GM23248 (cell line): ENCODE data around the gene DOC2B. TPM values are rescaled to one million over a fixed set of nuclear protein-coding genes. Genes with fewer than 3 reads are reported as not detected.

ENCODE experiments used
- DNase-seq: peaks from one replicate; pipeline ENCODE4 v3.0.0-alpha.2; 2015
- H2AFZ ChIP-seq: fragments of 200-600 bp; sonication (generic); 2 replicates; pipeline ENCODE4 v1.6.1; 2016; ENCODE audit warnings: antibody characterized with exemption
- H3F3A ChIP-seq: fragments of 200-600 bp; sonication (generic); 2 replicates; pipeline ENCODE4 v1.6.1; 2016; ENCODE audit warnings: mild to moderate bottlenecking, antibody characterized with exemption, mixed run types; ENCODE audit not compliant: insufficient read depth
- H3K27ac ChIP-seq: fragments of 200-600 bp; sonication (generic); 2 replicates; pipeline ENCODE4 v1.5.1; 2016; ENCODE audit warnings: mild to moderate bottlenecking
- H3K27me3 ChIP-seq: fragments of 200-600 bp; sonication (generic); replicated peaks from 2 replicates; pipeline ENCODE4 v1.6.1; 2016; ENCODE audit warnings: mild to moderate bottlenecking; ENCODE audit not compliant: insufficient read depth
- H3K36me3 ChIP-seq: fragments of 200-600 bp; sonication (generic); 2 replicates; pipeline ENCODE4 v1.6.1; 2016; ENCODE audit warnings: low read depth, mild to moderate bottlenecking
- H3K4me1 ChIP-seq: fragments of 200-600 bp; sonication (generic); 2 replicates; pipeline ENCODE4 v1.6.1; 2016; ENCODE audit warnings: mild to moderate bottlenecking; ENCODE audit not compliant: insufficient read depth
- H3K4me2 ChIP-seq: fragments of 200-600 bp; sonication (generic); one replicate; pipeline ENCODE4 v1.6.1; 2016; ENCODE audit warnings: mild to moderate bottlenecking; ENCODE audit not compliant: unreplicated experiment
- H3K4me3 ChIP-seq: fragments of 200-600 bp; sonication (generic); 2 replicates; pipeline ENCODE4 v1.5.1; 2016; ENCODE audit warnings: mild to moderate bottlenecking
- H3K79me2 ChIP-seq: fragments of 200-600 bp; sonication (generic); 2 replicates; pipeline ENCODE4 v1.6.1; 2016; ENCODE audit warnings: mild to moderate bottlenecking; ENCODE audit not compliant: insufficient read depth
- H3K9ac ChIP-seq: fragments of 200-600 bp; sonication (generic); 2 replicates; pipeline ENCODE4 v1.6.1; 2016; ENCODE audit warnings: mild to moderate bottlenecking
- H3K9me2 ChIP-seq: fragments of 200-600 bp; sonication (generic); 2 replicates; pipeline ENCODE4 v1.6.1; 2016; ENCODE audit warnings: mixed run types, mild to moderate bottlenecking, moderate library complexity; ENCODE audit not compliant: insufficient read depth
- H3K9me3 ChIP-seq: fragments of 200-600 bp; sonication (generic); one replicate; pipeline ENCODE4 v1.6.1; 2017; ENCODE audit warnings: low read depth
- H4K20me1 ChIP-seq: fragments of 200-600 bp; sonication (generic); 2 replicates; pipeline ENCODE4 v1.6.0; 2016; ENCODE audit not compliant: insufficient read depth
- EZH2 ChIP-seq: fragments of 200-600 bp; sonication (generic); IDR thresholded peaks from 2 replicates; pipeline ENCODE4 v1.6.1; 2018; ENCODE audit warnings: antibody characterized with exemption, mild to moderate bottlenecking; ENCODE audit not compliant: insufficient read depth, poor library complexity, severe bottlenecking
- EZH2phosphoT487 ChIP-seq: fragments of 200-600 bp; sonication (generic); IDR thresholded peaks from 2 replicates; pipeline ENCODE4 v1.6.1; 2018; ENCODE audit warnings: antibody characterized with exemption, moderate library complexity, mild to moderate bottlenecking, low read depth; ENCODE audit not compliant: insufficient read depth
- WGBS, 2 experiments: methylation state at CpG; one replicate each; pipeline ENCODE4 v1.1.6; 2015 to 2017; ENCODE audit warnings: low lambda C conversion rate in 2 of 2, low coverage in 1 of 2; ENCODE audit errors: missing lambda C conversion rate in 2 of 2; 5-methylcytosine and 5-hydroxymethylcytosine counted together
- in situ Hi-C: fragments of 300-500 bp; cut with MboI; formaldehyde crosslinking; loops from 2 replicates; pipeline ENCODE4 v1.15.0; 2020
- polyA plus RNA-seq: library from polyadenylated mRNA; unstranded; fragments of >200 nt; fragmentation: Nextera tagmentation; extraction: Ambion mirVana; gene quantifications from 2 replicates; pipeline ENCODE4 v1.2.1, GENCODE V29; 2016
- total RNA-seq: library from RNA; depleted of rRNA; stranded (reverse); fragments of >200 nt; shearing (Covaris generic); gene quantifications from 2 replicates; pipeline ENCODE4 v1.2.3, GENCODE V29; 2014

The DOC2B gene
- total and polyA plus RNA-seq, 2 experiments from 2014 or later: 0.03 TPM; not detected in 1

GRCh38 chr17:146546-146945, 34.9 kb downstream of the DOC2B start:
- no peak overlapping the region for H3K4me3 ChIP-seq
- WGBS, 2 experiments: 66 to 75% methylated on average over 10 of the region's 10 CpGs
- H3K9me3 ChIP-seq: no peaks in the 10 kb centered on the region

GRCh38 chr17:145671-146541, 35.5 kb downstream of the DOC2B start:
- Histone ChIP-seq H3K9me2 (no peaks in the 10 kb centered on the region), H3F3A (0 out of 2 replicates have a peak, but pooled peaks cover 9% of the 10 kb centered on the region), H3K27ac (no peak overlapping the region), H3K27me3 (no peaks in the 10 kb centered on the region), H3K79me2 (no peaks in the 10 kb centered on the region), H3K4me2 (no peak overlapping the region), H2AFZ (no peak overlapping the region), H4K20me1 (no peaks in the 10 kb centered on the region), H3K4me1 (no peaks in the 10 kb centered on the region), H3K36me3 (no peaks in the 10 kb centered on the region), H3K9ac (no peak overlapping the region), H3K9me3 (no peaks in the 10 kb centered on the region), H3K4me3 (no peak overlapping the region)
- TF ChIP-seq EZH2 (no peak), EZH2phosphoT487 (no peak)
- no peak for DNase-seq
- 72 to 73% methylated on average over 16 of the region's 16 CpGs for WGBS, 2 experiments
- in situ Hi-C loops: no loop called here

More at GRCh38 chr17:146546-146945, 34.9 kb downstream of the DOC2B start:
- in situ Hi-C loops: no loop called here
- Histone ChIP-seq H3K79me2 (no peaks in the 10 kb centered on the region), H4K20me1 (no peaks in the 10 kb centered on the region), H3K4me1 (no peaks in the 10 kb centered on the region), H3K36me3 (no peaks in the 10 kb centered on the region), H3K9ac (no peak overlapping the region), H3K27ac (no peak overlapping the region), H3F3A (0 out of 2 replicates have a peak, but pooled peaks cover 9% of the 10 kb centered on the region), H3K4me2 (no peak overlapping the region), H3K9me2 (no peaks in the 10 kb centered on the region), H3K27me3 (no peaks in the 10 kb centered on the region), H2AFZ (no peak overlapping the region)
- TF ChIP-seq EZH2 (no peak), EZH2phosphoT487 (no peak)
- no peak for DNase-seq

DNA sequence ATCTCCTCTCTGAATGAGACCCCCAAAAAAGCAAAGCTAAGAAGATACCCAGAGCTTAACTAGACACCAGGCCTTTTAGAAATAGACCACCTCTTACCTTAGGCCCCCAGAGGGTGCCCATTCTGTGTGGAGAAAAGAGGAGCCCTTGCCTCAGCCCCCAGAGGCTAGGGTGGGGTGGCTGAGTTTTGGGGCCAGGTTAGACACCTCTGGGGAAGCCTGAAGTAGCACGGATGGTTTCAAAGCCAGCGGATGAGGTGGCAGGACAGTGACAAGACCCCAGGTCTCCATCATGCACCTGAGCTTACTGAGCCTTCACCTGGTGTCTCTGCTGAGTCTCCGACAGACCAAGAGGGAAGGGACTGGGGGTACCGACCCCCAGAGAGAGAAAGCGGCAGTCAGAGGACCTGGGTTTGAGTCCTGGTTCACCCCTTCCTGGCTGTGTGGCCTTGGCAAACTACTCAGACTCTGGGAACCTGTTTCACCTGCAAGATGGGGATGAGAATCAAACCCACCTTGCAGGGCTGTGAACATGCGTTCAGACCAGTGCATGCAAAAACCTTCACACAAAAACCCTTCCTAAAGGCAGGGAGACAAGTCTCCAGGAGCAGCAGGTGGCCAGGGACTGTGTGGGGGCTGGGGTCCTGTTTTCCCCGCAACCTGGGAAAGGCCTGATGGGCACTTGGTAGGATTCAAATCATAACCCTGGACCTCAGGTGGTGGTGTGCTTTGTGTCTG, 36.3 kb downstream of the DOC2B start:
- no peaks in the 10 kb centered on the region for H4K20me1 ChIP-seq
- no peaks in the 10 kb centered on the region for H3K9me2 ChIP-seq
- DNase-seq: no peak
- H3K4me3 ChIP-seq: no peak overlapping the region
- no peaks in the 10 kb centered on the region for H3K27me3 ChIP-seq
- H2AFZ ChIP-seq: no peak overlapping the region
- H3K27ac ChIP-seq: no peak overlapping the region
- no peak overlapping the region for H3K9ac ChIP-seq
- H3K79me2 ChIP-seq: no peaks in the 10 kb centered on the region
- no peaks in the 10 kb centered on the region for H3K9me3 ChIP-seq
- no peak overlapping the region for H3K4me2 ChIP-seq
- in situ Hi-C loops: no loop called here
- no peak for TF ChIP-seq EZH2
- no peak for TF ChIP-seq EZH2phosphoT487
- no peaks in the 10 kb centered on the region for H3K36me3 ChIP-seq
- 51 to 55% methylated on average over 7 of the region's 7 CpGs for WGBS, 2 experiments
- no peaks in the 10 kb centered on the region for H3K4me1 ChIP-seq
- 0 out of 2 replicates have a peak, but pooled peaks cover 9% of the 10 kb centered on the region for H3F3A ChIP-seq

- H2AFZ ChIP-seq: 0 out of 2 replicates have a peak overlapping the region, but pooled peaks have one; percentile 59
- H3K4me3 ChIP-seq: no peak overlapping the region
- in situ Hi-C loops: no loop called here
- H3K4me2 ChIP-seq: peak overlapping the region; percentile 51
- peak; percentile 82 for DNase-seq
- no peaks in the 10 kb centered on the region for H3K9me2 ChIP-seq
- TF ChIP-seq EZH2 (no peak), EZH2phosphoT487 (no peak)
- WGBS, 2 experiments: 1 to 3% methylated on average over 38 to 44 of the region's 44 CpGs
- no peaks in the 10 kb centered on the region for H3K79me2 ChIP-seq
- no peaks in the 10 kb centered on the region for H4K20me1 ChIP-seq
- H3K27ac ChIP-seq: no peak overlapping the region
- no peaks in the 10 kb centered on the region for H3K27me3 ChIP-seq
- no peaks in the 10 kb centered on the region for H3K4me1 ChIP-seq
- H3K9me3 ChIP-seq: no peaks in the 10 kb centered on the region
- 0 out of 2 replicates have a peak, but pooled peaks cover 9% of the 10 kb centered on the region for H3F3A ChIP-seq
- H3K36me3 ChIP-seq: no peaks in the 10 kb centered on the region
- H3K9ac ChIP-seq: no peak overlapping the region
These were observed 37.6 kb downstream of the DOC2B start for GRCh38 chr17:143785-144281.
